Right lung (tissue), 10 donors: ENCODE data around the gene RELCH. TPM values are rescaled to one million over a fixed set of nuclear protein-coding genes. Genes with fewer than 3 reads are reported as not detected.
"Not testable (repeated sequence)": the region's sequence is repeated elsewhere in the genome, so short reads cannot be mapped to it uniquely, and the experiment has no call there.

Experiments used
- DNase-seq, 2 donors: peaks; one replicate each; pipeline ENCODE4 v3.0.0-alpha.2; 2013
- long read RNA-seq, 8 donors: transcript quantifications; one replicate each; lab custom pipeline, GENCODE V29; 2026
- polyA plus RNA-seq, 5 donors: library from polyadenylated mRNA; unstranded; fragments of 120-200 nt; gene quantifications; one replicate each; pipeline versions ENCODE4 v1.2.1 to v1.2.3, GENCODE V29; 2013; ENCODE audit warnings: inconsistent platforms in 1 of 5, low replicate concordance in 1 of 5; ENCODE audit not compliant: insufficient read length in 5 of 5, insufficient read depth in 1 of 5

RELCH gene, protein sequence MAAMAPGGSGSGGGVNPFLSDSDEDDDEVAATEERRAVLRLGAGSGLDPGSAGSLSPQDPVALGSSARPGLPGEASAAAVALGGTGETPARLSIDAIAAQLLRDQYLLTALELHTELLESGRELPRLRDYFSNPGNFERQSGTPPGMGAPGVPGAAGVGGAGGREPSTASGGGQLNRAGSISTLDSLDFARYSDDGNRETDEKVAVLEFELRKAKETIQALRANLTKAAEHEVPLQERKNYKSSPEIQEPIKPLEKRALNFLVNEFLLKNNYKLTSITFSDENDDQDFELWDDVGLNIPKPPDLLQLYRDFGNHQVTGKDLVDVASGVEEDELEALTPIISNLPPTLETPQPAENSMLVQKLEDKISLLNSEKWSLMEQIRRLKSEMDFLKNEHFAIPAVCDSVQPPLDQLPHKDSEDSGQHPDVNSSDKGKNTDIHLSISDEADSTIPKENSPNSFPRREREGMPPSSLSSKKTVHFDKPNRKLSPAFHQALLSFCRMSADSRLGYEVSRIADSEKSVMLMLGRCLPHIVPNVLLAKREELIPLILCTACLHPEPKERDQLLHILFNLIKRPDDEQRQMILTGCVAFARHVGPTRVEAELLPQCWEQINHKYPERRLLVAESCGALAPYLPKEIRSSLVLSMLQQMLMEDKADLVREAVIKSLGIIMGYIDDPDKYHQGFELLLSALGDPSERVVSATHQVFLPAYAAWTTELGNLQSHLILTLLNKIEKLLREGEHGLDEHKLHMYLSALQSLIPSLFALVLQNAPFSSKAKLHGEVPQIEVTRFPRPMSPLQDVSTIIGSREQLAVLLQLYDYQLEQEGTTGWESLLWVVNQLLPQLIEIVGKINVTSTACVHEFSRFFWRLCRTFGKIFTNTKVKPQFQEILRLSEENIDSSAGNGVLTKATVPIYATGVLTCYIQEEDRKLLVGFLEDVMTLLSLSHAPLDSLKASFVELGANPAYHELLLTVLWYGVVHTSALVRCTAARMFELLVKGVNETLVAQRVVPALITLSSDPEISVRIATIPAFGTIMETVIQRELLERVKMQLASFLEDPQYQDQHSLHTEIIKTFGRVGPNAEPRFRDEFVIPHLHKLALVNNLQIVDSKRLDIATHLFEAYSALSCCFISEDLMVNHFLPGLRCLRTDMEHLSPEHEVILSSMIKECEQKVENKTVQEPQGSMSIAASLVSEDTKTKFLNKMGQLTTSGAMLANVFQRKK
- polyA plus RNA-seq, result 10 to 100 TPM; 23.2 to 41.5 (median 39.4) TPM
- long read RNA-seq, donor 1, partial matches to known transcripts, result 6 of 6 reads
- long read RNA-seq, donor 1, other reads (novel, unspliced or antisense), result 0 of 6 reads
- long read RNA-seq, donor 2, result 0 reads
- long read RNA-seq, donor 3, full-length matches to known transcripts, result 1 of 1 reads
- long read RNA-seq, donor 3, partial matches to known transcripts, result 0 of 1 reads
- long read RNA-seq, donor 3, other reads (novel, unspliced or antisense), result 0 of 1 reads
- long read RNA-seq, donor 4, full-length matches to known transcripts, result 2 of 18 reads
- long read RNA-seq, donor 4, partial matches to known transcripts, result 16 of 18 reads
- long read RNA-seq, donor 4, other reads (novel, unspliced or antisense), result 0 of 18 reads
- long read RNA-seq, donor 5, result 0 reads
- long read RNA-seq, donor 6, full-length matches to known transcripts, result 1 of 1 reads
- long read RNA-seq, donor 6, partial matches to known transcripts, result 0 of 1 reads
- long read RNA-seq, donor 6, other reads (novel, unspliced or antisense), result 0 of 1 reads
- long read RNA-seq, donor 7, full-length matches to known transcripts, result 2 of 2 reads
- long read RNA-seq, donor 7, partial matches to known transcripts, result 0 of 2 reads
- long read RNA-seq, donor 7, other reads (novel, unspliced or antisense), result 0 of 2 reads
- long read RNA-seq, donor 8, result 0 reads

DNA sequence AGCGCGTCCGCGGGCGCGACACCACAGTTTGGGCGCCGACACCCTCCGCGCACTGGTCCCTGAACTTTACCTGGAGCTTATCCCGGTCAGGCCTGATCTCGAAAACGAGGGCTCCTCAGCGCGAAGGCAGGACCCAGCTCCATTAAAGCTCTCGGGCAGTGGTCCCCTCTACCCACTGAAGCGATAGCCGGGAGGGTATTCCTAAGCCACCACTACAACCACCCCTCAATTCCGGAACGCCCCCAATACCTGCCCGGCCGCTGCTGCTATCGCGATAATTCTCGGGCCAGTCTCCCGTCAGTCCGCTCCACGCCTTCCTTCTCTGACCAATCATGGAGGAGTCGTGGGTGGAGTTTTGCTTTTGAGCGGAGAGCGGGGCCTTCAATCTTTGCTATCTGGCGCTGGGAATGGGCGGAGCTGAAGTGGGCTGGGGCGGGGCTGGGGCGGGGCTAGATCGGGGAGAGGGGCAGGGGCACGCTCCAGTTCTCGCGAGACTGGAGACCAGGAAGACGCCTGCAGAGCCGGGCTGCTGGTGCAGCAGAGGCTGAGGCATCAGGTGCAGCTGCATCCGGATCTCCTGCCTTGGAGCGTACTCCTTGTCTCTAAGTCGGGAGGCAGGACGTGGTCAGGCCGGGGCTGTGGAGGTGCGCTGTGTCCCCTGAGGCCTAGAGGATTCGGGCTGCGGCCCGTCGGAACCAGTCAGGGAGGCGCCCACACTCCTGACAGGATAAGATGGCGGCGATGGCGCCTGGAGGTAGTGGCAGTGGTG lies at the start of gene RELCH, which contains the start of gene PIGN:
Gene RELCH (plus strand): TSS at position 482 of the 769 bp plus-strand sequence. CDS start 251 bp downstream, at position 733.
Gene PIGN (minus strand): TSS at position 283 of the 769 bp plus-strand sequence. CDS start 25,703 bp downstream, outside the sequence.
- DNase-seq, result peak; percentile 97 to 98

DNA sequence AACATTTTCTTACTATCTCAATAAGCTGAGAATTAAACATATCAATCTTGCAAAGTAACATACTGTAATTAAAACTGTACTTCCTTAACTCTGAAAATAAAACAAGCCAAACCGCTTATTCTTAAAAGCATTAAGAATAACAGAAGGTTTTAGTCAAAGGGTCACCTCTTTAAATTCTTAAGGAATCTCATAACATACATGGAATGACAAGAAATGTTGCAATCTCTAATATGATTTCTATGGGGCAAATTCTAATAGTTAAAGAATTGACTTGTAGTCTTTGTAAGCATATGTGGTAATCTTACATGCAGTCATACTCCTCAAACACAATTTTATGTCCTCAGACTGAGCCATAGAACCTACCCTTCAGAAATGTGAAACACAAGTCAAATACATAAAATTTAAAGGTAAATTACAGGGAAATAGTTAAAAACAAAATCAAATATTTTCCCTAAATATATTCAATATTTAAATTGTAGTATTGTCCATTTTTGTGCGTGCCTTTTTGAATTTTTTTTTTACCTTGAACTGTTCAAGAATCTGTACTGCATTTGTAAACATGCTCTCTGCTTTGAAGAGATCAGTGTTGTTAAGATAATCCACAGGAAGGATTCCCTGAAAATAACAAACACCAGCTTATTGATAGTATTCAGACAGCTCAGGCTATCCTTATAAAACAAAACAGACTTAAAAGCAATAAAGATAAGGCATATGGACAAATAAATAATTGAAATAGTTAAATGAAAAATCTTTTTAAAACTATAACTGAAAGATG lies 48.4 kb upstream of the RELCH start:
- DNase-seq, result peak; percentile 46 to 56

- no peak for DNase-seq
Measured at GRCh38 chr18:62140259-62140658, 46.8 kb upstream of the RELCH start.

GRCh38 chr18:62144338-62144737 lies 42.7 kb upstream of the RELCH start:
- no peak for DNase-seq

- no peak for DNase-seq
Measured at GRCh38 chr18:62151068-62151771, 35.8 kb upstream of the RELCH start.

- DNase-seq, result no peak
Measured at GRCh38 chr18:62152844-62153243, 34.2 kb upstream of the RELCH start.

DNA sequence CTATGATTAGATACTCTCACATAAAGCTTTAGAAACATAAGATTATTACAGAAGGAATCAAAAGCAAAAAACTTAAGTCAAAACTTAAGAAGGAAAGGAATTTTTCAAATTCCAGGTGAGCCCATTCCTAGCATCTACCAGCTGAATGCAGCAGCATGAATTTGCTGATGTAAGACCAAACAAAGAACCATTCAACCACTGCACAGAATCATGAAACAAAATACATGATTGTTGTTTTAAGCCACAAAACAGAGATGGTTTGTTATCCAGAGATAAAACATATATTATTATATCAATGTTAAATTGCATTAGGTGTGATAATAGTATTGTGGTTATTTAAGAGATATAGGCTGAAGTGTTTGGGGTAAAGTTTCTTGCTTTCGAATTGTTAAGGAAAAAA lies 29.2 kb upstream of the RELCH start:
- DNase-seq, result no peak

DNA sequence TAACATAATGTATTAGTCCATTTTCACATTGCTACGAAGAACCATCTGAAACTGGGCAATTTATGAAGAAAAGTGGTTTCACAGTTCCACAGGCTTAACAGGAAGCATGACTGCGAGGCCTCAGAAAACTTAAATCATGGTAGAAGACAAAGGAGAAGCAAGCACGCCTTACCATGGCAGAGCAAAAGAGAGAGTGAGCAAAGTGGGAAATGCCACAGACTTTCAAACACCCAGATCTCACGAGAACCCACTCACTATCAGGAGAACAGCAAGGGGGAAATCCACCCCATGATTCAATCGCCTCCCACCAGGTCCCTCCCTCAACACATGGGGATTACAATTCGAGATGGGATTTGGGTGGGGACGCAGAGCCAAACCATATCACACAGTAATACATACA lies 22.7 kb upstream of the RELCH start:
- no peak for DNase-seq

GRCh38 chr18:62164855-62165487 lies 22.1 kb upstream of the RELCH start:
- no peak for DNase-seq

- no peak for DNase-seq
Measured at GRCh38 chr18:62165583-62165982, 21.5 kb upstream of the RELCH start.

- not testable (repeated sequence) for DNase-seq
Measured at GRCh38 chr18:62166524-62166923, 20.5 kb upstream of the RELCH start.

DNA sequence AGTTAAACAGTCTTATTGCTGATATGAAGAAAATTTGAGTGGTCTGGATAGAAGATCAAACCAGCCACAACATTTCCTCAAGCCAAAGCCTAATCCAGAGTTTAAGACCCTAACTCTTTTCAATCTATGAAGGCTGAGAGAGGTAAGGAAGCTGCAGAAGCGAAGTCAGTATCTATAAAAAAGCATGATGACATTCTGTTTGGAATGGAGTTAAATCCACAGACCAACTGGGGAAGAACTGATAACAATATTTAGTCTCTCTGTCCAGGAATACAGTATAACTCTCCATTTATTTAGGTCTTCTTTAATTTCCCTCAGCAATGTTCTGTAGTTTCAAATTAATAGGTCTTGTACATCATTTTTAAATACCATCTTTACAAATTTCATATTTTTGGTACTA lies 16.2 kb upstream of the RELCH start:
- DNase-seq, result no peak

DNA sequence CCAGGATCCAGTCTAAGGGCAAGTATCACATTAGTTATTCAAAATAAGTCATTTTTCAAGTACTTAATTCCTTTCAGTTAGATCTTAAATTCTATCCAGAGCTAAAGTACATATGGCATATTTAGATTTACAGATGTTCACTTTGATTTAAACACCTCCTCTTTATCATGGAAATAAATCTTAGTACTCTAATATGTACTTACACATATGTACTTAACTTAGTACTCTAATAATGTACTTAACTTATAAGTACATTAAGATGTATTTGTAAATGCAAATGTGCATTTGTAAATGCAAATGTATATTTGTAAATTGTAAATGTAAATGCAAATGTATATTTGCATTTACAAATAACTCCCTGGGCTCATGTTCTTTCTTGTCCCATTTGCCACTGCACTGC lies 14.8 kb upstream of the RELCH start:
- DNase-seq, result no peak

GRCh38 chr18:62175521-62175920 lies 11.5 kb upstream of the RELCH start:
- DNase-seq, result no peak

DNA sequence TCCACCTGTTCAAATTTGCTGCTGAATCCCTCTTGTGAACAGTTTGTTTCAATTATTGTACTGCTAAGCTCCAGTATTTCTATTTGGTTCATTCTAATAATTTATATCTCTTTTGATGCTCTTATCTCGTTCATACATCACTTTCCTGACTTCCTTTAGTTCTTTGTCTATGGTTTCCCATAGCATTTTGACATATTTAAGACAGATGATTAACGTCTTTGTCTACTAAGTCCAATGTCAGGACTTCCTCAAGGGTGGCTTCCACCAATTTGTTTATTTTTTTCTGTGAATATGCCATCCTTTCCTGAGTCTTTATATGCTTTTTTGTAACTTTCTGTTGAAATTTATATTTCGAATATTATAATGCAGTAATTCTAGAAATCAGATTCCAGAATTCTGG lies 9.8 kb upstream of the RELCH start:
- DNase-seq, result no peak

DNA sequence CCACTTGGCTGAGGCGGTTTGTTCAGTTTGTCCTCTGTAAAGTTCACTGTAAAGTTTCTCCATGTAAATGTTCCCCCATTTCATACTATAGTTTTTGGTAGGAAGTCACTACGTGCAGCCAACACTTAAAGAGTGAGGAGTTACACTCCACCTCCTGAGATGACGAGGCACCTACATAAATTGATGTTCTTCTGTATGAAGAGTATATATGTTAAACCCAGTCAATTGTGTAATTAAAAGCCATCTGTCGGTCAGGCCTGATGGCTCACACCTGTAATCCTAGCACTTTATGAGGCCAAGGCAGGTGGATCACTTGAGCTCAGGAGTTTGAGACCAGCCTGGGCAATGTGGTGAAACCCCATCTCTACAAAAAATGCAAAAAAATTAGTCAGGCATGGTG lies 7.8 kb upstream of the RELCH start:
- DNase-seq, result no peak

- DNase-seq, result no peak
Measured at GRCh38 chr18:62182220-62182619, 4.8 kb upstream of the RELCH start.
